Measurements from ENCODE around the gene KLF13.

Gene KLF13

DNA sequence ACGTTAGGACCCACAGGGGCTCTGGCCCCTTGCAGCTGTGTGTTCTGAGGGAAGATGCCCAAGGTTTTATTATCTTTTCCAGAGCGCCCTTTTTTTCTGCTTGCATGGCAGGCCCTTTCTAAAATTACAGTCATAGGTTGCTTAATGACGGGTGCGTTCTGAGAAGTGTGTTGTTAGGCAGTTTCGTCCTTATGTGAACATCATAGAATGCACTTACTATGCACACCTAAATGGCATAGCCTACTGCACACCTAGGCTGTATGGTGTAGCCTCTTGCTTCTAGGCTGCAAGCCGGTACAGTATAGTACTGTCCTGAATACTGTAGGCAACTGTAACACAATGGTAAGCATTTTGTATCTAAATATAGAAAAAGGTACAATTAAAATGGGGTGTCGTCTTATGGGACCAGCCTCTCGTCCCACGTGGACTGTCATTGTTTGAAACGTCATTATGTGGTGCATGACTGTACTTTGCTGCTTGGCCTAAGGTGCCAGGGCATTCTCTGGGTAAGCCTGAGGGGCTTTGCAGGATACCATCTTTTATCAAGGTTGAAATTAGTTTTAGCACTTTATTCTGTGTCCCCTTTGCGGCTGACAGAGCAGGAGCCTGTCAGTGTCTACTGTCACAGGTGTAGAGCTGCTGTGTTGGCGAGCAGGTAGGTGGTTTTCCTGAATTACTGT, 10.9 kb downstream of the KLF13 start:
- Histone ChIP-seq H3K36me3 (ENCODE audit: control insufficient read depth, insufficient read depth, low read length) (no peaks in the 10 kb centered on the region), H3K4me3 (ENCODE audit: low read depth, low read length) (no peak overlapping the region), H3K9ac (ENCODE audit: low read depth, low read length) (no peak overlapping the region), H3K27ac (ENCODE audit: low read depth, low read length) (no peak overlapping the region), H3K4me1 (ENCODE audit: control insufficient read depth, insufficient read depth, low read length) (0 out of 2 replicates have a peak, but pooled peaks cover 15% of the 10 kb centered on the region), H3K27me3 (ENCODE audit: control insufficient read depth, insufficient read depth, low read length) (no peaks in the 10 kb centered on the region), H3K9me3 (ENCODE audit: control insufficient read depth, insufficient read depth, low read length) (no peaks in the 10 kb centered on the region)

DNA sequence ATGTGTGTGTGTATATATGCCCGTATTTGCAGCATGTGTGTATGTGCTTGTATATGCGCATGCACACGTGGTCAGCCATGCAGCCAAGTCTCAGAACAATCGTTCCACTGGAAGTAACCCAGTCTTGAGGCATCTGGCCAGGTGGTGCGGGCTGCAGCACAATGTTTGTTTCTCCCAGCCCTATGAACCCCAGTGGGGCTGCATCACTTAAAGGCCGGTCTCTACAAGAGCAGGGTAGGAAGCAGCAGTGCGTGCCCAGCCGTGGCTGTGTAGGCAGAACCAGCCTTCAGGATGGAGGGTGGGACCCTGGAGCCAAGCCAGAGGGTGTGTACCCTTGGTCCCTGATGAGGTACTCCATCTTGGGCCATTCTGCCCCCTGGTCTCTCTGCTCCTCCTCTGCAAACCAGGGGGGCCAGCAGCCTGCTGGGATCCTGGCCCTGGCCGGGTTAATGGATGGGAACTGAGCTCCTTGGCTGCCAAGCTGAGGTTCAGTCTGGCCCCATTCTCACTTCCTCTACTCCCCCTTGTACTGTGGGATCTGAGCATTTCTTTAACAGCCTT, 11.8 kb downstream of the KLF13 start:
- H3K27ac ChIP-seq (ENCODE audit: low read depth, low read length) = no peak overlapping the region

DNA sequence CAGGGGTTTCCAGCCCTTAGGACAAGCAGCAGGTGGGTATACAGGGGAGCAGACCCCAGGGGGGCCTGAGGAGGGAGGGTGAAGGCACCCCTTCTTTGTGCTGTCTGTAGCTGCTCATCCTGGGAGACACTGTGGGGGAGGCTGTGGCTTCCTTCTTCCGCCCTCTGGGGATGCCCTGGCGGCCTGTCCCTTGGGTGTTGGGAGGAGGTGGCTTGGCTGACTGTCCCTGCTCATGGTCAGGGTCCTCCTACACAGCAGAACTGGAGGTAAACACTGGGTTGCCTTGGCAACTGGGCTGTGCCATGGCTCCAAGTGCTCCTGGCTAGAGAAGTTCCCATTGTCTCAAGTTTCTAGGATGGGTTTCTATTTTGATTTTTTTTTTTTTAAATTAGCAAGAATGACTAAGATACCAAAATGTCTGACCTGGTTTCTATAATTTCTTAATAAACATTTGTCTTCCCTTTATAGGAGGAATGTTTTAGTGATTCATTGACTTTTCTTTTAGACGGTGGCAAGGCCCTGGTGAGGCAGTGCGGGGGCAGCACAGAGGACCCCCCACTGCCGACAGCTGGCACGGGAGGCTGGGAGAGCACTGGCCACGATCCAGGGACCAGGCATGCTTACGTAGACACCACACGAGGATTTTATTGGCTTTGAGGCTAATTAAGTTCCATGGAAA, 12.4 kb downstream of the KLF13 start:
- no peak overlapping the region for H3K4me3 ChIP-seq (ENCODE audit: low read depth, low read length)
- H3K27ac ChIP-seq (ENCODE audit: low read depth, low read length) = no peak overlapping the region
- no peaks in the 10 kb centered on the region for H3K36me3 ChIP-seq (ENCODE audit: control insufficient read depth, insufficient read depth, low read length)
- 0 out of 2 replicates have a peak, but pooled peaks cover 7% of the 10 kb centered on the region for H3K4me1 ChIP-seq (ENCODE audit: control insufficient read depth, insufficient read depth, low read length)
- no peaks in the 10 kb centered on the region for H3K27me3 ChIP-seq (ENCODE audit: control insufficient read depth, insufficient read depth, low read length)
- H3K9me3 ChIP-seq (ENCODE audit: control insufficient read depth, insufficient read depth, low read length) = no peaks in the 10 kb centered on the region
- H3K9ac ChIP-seq (ENCODE audit: low read depth, low read length) = no peak overlapping the region

More for the DNA sequence above, 11.8 kb downstream of the KLF13 start:
- Histone ChIP-seq H3K4me1 (ENCODE audit: control insufficient read depth, insufficient read depth, low read length) (0 out of 2 replicates have a peak, but pooled peaks cover 12% of the 10 kb centered on the region), H3K27me3 (ENCODE audit: control insufficient read depth, insufficient read depth, low read length) (no peaks in the 10 kb centered on the region), H3K36me3 (ENCODE audit: control insufficient read depth, insufficient read depth, low read length) (no peaks in the 10 kb centered on the region), H3K9ac (ENCODE audit: low read depth, low read length) (no peak overlapping the region), H3K9me3 (ENCODE audit: control insufficient read depth, insufficient read depth, low read length) (no peaks in the 10 kb centered on the region), H3K4me3 (ENCODE audit: low read depth, low read length) (no peak overlapping the region)

DNA sequence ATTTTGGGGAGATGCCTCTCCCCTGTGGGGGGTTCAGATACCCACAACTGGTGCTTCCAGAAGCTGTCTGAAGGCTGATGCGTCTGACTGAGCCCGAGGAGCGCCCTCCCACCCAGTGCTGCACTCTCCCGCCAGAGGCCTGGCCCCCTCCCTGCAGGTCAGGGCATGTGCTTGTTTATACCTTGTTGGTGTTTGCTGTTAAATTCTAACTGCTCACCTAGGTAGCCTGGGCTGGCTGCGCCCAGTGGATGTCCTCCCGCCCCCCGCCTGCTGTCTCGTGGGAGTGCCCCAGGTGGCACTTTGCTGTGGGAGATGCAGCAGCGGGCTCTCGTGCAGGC, 12.9 kb downstream of the KLF13 start:
- Histone ChIP-seq H3K4me3 (ENCODE audit: low read depth, low read length) (no peak overlapping the region), H3K9me3 (ENCODE audit: control insufficient read depth, insufficient read depth, low read length) (no peaks in the 10 kb centered on the region), H3K27me3 (ENCODE audit: control insufficient read depth, insufficient read depth, low read length) (no peaks in the 10 kb centered on the region), H3K27ac (ENCODE audit: low read depth, low read length) (no peak overlapping the region), H3K36me3 (ENCODE audit: control insufficient read depth, insufficient read depth, low read length) (no peaks in the 10 kb centered on the region), H3K9ac (ENCODE audit: low read depth, low read length) (no peak overlapping the region), H3K4me1 (ENCODE audit: control insufficient read depth, insufficient read depth, low read length) (0 out of 2 replicates have a peak, but pooled peaks cover 7% of the 10 kb centered on the region)

DNA sequence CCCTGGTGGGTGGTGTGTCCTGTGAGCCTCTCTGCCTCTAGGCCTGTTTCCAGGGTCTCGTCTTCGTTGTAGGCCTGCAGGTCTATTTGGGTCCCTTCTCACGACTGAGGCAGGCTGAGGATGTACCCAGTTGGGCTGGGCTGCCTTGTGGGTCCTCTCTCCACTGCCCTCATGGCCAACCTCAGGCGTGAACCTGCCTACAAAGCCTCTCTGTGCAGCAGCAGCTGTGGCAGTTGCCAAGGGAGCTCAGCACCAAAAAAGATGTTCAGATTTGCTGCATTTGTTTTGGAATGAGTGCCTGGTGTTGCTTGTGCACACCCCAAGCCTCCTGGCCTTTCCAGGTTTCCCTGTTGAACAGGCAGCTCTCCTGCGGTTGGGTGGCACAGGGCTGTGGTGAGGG, 13.4 kb downstream of the KLF13 start:
- H3K36me3 ChIP-seq (ENCODE audit: control insufficient read depth, insufficient read depth, low read length) = no peaks in the 10 kb centered on the region
- no peak overlapping the region for H3K4me3 ChIP-seq (ENCODE audit: low read depth, low read length)
- H3K27ac ChIP-seq (ENCODE audit: low read depth, low read length) = no peak overlapping the region
- 0 out of 2 replicates have a peak, but pooled peaks cover 7% of the 10 kb centered on the region for H3K4me1 ChIP-seq (ENCODE audit: control insufficient read depth, insufficient read depth, low read length)
- no peaks in the 10 kb centered on the region for H3K9me3 ChIP-seq (ENCODE audit: control insufficient read depth, insufficient read depth, low read length)
- no peaks in the 10 kb centered on the region for H3K27me3 ChIP-seq (ENCODE audit: control insufficient read depth, insufficient read depth, low read length)
- no peak overlapping the region for H3K9ac ChIP-seq (ENCODE audit: low read depth, low read length)

DNA sequence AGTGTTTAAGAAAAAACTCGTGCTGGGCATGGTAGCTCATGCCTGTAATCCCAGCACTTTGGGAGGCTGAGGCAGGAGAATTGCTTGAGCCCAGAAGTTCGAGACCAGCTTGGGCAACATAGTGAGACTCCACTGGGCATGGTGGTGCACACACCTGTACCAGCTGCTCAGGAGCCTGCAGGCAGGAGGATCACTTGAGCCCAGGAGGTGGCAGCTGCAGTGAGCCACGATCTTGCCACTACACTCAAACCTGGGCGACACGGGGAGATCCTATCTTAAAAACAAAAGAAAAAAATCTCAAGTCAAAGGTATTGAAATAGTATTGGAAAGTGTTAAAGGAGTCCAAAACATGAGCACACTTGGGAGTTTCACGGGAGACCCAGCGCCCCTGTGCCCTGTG, 14.0 kb downstream of the KLF13 start:
- Histone ChIP-seq H3K9ac (ENCODE audit: low read depth, low read length) (no peak overlapping the region), H3K4me1 (ENCODE audit: control insufficient read depth, insufficient read depth, low read length) (0 out of 2 replicates have a peak, but pooled peaks cover 7% of the 10 kb centered on the region), H3K9me3 (ENCODE audit: control insufficient read depth, insufficient read depth, low read length) (no peaks in the 10 kb centered on the region), H3K27ac (ENCODE audit: low read depth, low read length) (no peak overlapping the region), H3K27me3 (ENCODE audit: control insufficient read depth, insufficient read depth, low read length) (no peaks in the 10 kb centered on the region), H3K4me3 (ENCODE audit: low read depth, low read length) (no peak overlapping the region), H3K36me3 (ENCODE audit: control insufficient read depth, insufficient read depth, low read length) (no peaks in the 10 kb centered on the region)

DNA sequence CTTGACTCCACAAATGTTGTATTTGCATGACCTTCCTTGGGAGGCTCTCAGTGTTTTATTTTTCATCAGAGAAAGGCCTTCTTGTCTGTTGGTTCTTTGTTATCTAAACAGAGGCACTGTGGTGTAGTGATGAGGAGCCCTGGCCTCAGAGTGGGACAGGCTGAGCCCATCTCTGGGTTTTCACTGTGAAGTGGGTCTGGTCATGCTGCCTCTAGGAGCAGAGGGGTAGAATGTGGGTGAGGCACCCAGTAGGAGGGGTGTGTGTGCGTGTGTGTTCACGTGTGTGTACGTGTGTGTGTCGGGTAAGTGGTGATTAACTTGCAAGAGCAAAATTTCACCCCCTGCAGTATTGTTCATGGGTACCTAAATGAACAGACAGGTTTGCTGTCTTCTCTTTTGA, 14.4 kb downstream of the KLF13 start:
- Histone ChIP-seq H3K27ac (ENCODE audit: low read depth, low read length) (no peak overlapping the region), H3K9me3 (ENCODE audit: control insufficient read depth, insufficient read depth, low read length) (no peaks in the 10 kb centered on the region), H3K27me3 (ENCODE audit: control insufficient read depth, insufficient read depth, low read length) (no peaks in the 10 kb centered on the region), H3K4me3 (ENCODE audit: low read depth, low read length) (no peak overlapping the region), H3K9ac (ENCODE audit: low read depth, low read length) (no peak overlapping the region), H3K36me3 (ENCODE audit: control insufficient read depth, insufficient read depth, low read length) (no peaks in the 10 kb centered on the region), H3K4me1 (ENCODE audit: control insufficient read depth, insufficient read depth, low read length) (peaks cover 8% of the 10 kb centered on the region; the same call in 1 of the 2 replicates)

DNA sequence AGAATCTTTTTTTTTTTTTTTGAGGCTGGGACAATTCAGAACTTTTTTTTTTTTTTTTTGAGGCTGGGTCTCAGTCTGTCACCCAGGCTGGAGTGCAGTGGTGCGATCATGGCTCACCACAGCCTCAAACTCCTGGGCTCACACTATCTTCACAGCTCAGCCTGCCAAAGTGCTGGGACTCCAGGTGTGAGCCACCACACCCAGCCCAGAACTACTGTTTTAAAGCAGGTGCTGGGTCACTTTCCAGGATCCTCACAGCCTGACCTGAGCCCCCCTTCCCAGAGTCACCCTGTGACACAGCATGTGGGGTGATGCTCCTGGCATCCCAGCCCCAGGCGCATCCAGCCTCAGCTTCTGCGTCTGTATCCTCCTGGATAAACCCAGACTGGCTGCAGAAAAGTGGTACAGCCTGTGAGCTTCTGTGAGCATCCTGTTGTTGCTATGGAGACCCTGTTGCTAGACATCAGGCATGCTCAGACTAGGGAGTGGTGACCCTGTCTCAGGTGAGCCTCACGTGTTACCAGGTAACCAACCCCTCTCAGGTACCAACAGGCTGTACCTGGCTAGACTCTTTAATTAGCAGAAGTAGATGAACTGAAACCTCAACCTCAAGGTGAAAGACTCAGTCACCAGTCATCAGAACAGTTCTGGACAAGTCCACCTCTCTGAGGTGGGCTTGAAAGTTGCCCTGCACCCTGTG, 15.0 kb downstream of the KLF13 start:
- H3K9ac ChIP-seq (ENCODE audit: low read depth, low read length) = no peak overlapping the region
- no peaks in the 10 kb centered on the region for H3K9me3 ChIP-seq (ENCODE audit: control insufficient read depth, insufficient read depth, low read length)
- no peaks in the 10 kb centered on the region for H3K36me3 ChIP-seq (ENCODE audit: control insufficient read depth, insufficient read depth, low read length)
- no peak overlapping the region for H3K4me3 ChIP-seq (ENCODE audit: low read depth, low read length)
- no peaks in the 10 kb centered on the region for H3K27me3 ChIP-seq (ENCODE audit: control insufficient read depth, insufficient read depth, low read length)
- no peak overlapping the region for H3K27ac ChIP-seq (ENCODE audit: low read depth, low read length)
- peaks cover 6% of the 10 kb centered on the region; the same call in 1 of the 2 replicates for H3K4me1 ChIP-seq (ENCODE audit: control insufficient read depth, insufficient read depth, low read length)

DNA sequence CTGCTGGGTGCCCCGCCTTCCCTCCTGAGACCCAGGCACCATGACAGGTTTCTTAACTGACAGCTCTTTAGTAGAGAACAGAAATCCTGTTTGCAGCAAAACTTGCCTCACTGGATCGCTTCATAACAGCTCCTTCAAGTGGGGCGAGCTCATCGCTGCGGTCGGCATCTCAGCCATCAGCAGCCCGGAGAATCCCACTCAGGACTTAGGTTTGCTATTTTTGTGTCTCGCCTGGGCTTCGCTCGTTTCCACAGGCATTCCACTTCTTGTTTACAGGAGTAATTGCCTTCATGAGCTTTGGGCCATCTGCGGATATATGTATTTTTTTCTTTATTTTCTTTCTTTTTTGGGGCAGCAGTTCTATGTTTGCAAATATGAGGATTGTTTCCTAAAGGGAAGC, 15.7 kb downstream of the KLF13 start:
- Histone ChIP-seq H3K9ac (ENCODE audit: low read depth, low read length) (no peak overlapping the region), H3K27ac (ENCODE audit: low read depth, low read length) (no peak overlapping the region), H3K4me1 (ENCODE audit: control insufficient read depth, insufficient read depth, low read length) (peaks cover 6% of the 10 kb centered on the region; the same call in 1 of the 2 replicates), H3K9me3 (ENCODE audit: control insufficient read depth, insufficient read depth, low read length) (no peaks in the 10 kb centered on the region), H3K27me3 (ENCODE audit: control insufficient read depth, insufficient read depth, low read length) (no peaks in the 10 kb centered on the region), H3K36me3 (ENCODE audit: control insufficient read depth, insufficient read depth, low read length) (no peaks in the 10 kb centered on the region), H3K4me3 (ENCODE audit: low read depth, low read length) (no peak overlapping the region)

DNA sequence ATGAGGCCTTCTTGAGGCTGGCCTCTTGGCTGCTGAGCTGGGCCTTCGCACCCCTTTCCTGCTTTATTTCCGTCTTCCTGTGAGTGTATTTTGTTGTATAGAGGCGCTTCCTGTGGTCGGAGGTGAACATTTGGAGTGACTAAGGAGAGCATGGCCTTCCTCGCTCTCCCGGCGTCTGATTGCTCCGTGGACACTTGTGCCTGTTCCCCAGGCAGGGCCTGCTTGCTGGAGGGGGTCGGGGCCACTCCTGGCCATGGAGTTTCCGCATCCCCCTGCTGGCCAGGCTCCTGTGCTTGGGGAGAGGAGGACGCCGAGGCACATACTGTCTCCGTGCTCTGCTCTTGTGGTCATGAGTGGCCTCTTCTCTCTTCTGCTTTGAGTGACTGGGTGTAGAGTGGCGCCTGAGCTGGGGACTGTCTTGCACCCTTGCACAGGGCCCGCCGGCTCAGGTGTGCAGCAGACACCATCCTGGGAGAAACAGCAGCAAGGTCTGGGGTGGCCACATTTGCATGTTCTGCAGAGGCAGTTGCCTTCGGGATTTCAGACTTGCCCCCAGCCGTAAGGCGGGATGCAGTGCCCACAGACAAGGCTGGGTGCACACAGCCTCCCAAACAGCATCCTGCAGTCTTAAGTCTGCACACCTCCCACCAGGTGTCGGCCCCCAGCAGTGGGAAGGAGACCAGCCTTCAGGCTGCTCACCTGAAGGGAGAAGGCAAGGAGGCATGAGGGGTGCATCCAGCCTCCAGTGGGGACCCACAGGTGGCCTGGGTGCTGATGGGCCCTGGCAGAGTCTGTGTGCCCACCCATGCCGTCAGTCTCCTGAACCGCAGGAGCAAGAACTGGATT, 16.4 kb downstream of the KLF13 start:
- H3K9ac ChIP-seq (ENCODE audit: low read depth, low read length) = no peak overlapping the region
- no peaks in the 10 kb centered on the region for H3K9me3 ChIP-seq (ENCODE audit: control insufficient read depth, insufficient read depth, low read length)
- no peaks in the 10 kb centered on the region for H3K36me3 ChIP-seq (ENCODE audit: control insufficient read depth, insufficient read depth, low read length)
- no peak overlapping the region for H3K4me3 ChIP-seq (ENCODE audit: low read depth, low read length)
- no peaks in the 10 kb centered on the region for H3K27me3 ChIP-seq (ENCODE audit: control insufficient read depth, insufficient read depth, low read length)
- no peak overlapping the region for H3K27ac ChIP-seq (ENCODE audit: low read depth, low read length)
- H3K4me1 ChIP-seq (ENCODE audit: control insufficient read depth, insufficient read depth, low read length) = peaks cover 6% of the 10 kb centered on the region; the same call in 1 of the 2 replicates

Measured in HUES48 (cell line).